Activated gamma-delta T cell (primary cell): ENCODE measurements around the gene NGB.
"Not testable (repeated sequence)": the region's sequence is repeated elsewhere in the genome, so short reads cannot be mapped to it uniquely, and the experiment has no call there.

Source experiments
- DNase-seq: peaks from one replicate; lab custom pipeline; 2025; lab: John Stamatoyannopoulos, UW
- total RNA-seq, 2 donors: gene quantifications; one replicate each; lab custom pipeline; 2026; lab: John Stamatoyannopoulos, UW

The NGB gene, protein sequence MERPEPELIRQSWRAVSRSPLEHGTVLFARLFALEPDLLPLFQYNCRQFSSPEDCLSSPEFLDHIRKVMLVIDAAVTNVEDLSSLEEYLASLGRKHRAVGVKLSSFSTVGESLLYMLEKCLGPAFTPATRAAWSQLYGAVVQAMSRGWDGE
- 0 reads per million in 2 donors for total RNA-seq

DNA sequence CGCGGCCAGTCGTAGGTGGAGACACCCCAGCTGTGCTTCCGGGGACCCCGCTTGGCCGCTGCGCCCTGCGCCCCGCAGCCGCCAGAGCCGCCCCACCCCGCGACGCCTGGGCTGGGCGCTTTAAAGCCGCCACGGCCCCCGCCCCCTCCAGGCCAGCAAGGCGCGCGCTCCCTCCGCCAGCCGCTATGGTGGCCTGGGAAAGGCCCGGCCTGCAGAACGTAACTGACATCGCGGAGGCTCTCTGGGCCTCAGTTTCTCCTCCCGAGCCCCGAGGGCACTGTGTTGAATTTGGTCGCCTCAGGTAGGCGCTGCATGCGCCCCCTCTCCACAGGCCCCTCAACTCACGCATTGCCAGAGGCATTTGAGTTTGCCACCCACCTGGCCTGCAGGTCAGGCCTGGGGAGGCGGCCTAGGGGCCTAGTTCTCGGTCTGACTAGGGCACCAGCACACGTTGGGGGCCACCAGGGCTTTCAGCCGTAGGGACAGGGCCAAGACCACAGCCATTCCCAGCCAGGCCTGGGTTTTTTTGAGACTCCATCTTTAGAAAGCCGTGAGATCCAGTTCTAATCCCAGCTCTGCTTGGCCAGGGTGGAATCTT lies at the start of gene NGB:
Gene NGB, minus strand, starts transcription at position 94 of the 598 bp plus-strand sequence. CDS start 269 bp downstream, outside the sequence.
- no peak for DNase-seq

DNA sequence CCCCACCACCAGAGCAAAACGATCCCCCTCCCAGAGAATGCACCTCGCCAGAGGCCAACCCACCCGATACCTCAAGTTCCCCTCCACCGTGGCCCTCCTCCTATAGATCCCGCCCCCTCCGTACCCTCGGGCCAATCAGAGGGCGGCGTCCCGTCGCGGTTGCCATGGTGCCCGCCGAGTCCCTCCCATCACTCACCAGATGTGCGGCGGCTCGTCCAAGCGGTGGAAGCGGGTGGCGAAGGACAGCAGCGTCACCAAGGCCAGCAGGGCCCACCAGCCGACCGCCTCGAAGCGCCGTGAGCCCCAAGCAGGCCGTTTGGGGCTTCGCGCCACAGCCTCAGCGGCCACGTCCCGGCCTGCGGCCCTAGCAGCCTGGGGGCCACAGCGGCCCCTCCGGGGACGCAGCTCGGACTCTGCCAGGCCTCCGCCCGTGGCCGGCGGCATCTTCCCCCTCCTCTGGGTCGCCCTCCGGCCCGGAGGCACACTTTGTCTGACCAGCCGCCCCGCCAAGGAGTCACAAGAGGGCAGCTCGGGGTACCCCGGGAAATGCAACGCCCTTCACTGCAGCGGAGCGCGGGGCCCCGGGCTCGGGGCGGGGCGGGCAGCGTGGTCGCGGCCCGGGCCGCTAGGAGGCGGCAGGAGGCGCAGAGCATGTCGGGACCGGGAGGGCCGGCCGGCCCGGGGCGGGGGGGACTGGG lies 49.4 kb upstream of the NGB start, which contains the start of gene POMT2:
Gene POMT2, minus strand, starts transcription at position 646 of the 698 bp plus-strand sequence. Its CDS starts 202 bp downstream, at position 444.
- DNase-seq, result peak; percentile 85

DNA sequence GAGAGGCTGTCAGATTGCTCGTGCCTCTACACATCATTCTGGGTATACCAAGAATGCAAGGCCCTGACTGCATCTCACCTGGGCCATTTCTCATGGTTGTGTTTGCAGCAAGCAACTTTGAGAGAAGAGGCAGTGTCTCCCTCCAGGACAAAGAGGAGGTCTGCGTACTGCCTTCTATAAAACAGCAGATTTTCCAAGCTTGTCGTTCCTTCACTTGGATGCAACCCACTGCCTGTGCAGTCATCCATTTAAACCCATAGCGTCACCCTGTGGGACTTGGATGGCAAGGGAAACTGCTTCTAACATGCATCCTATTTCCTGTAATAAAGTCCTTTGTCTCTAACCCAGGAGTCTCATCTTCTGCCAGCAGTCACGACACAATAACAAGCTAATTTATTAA lies 48.4 kb upstream of the NGB start:
- DNase-seq, result no peak

DNA sequence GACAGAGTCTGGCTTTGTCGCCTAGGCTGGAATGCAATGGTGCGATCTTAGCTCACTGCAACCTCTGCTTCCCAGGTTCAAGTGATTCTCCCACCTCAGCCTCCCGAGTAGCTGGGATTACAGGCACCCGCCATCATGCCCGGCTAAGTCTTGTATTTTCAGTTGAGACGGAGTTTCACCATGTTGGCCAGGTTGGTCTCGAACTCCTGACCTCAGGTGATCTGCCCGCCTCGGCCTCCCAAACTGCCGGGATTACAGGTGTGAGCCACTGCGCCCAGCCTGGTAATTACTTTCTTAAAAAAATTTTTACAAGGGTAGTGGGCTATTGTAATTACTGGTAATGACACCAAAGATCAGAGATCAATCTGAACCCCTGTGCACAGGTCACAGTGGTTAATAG lies 47.8 kb upstream of the NGB start:
- not testable (repeated sequence) for DNase-seq

DNA sequence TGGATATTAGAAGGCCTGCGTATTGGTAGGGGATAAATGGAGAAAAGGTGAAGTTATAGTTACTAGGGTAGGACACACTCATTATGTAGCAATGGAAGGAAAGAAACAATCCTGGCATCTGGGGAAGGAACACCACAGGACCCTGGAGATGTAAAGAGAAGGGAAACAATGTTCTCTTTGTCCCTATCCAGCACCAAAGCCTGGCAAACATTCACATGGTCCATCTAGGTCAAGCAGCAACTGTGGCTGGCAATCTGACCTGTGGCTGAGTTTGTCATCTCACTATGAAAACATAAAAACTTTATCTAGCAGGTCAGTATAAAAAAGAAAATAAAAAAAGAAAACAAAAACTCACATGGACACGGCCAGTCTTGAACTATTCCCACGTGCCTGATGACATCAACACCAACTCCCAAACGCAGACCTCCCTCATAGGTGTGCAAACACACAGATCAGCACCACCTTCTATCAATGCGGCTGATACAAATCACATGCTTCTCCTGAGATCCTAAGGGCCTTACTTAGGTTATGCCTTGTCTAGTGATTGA lies 47.1 kb upstream of the NGB start:
- DNase-seq, result no peak

DNA sequence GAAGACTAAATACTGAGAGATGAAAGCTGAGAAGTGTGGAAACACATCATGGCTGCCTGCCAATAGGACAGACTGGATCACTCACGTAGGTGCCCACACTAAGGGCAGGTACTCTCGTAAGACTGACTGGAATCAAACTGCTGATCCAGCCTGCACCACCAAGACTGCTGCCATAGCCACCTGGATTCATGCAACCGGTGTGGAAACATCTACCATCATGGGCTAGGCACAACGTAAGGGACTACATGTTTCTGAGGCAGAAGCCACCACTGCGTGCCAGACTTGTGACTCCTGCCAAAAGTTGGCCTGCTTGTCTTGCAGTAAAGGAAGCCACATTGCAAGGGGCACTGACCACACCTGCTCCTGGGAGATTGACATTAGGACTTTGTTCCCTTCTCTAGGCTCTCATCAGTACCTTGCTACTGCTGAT lies 45.9 kb upstream of the NGB start:
- DNase-seq, result no peak

DNA sequence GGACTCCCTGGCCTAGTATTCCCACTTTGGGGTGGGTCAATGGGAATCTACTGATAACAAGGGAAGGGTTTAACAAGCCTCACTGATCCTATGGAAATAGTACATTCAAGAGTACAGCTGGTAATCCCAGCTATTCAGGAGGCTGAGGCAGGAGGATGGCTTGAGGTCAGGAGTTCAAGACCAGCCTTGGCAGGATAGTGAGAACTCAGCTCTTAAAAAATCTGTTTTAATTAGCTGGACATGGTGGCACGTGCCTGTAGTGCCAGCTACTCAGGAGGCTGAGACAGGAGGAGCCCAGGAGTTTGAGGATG lies 45.1 kb upstream of the NGB start:
- no peak for DNase-seq

DNA sequence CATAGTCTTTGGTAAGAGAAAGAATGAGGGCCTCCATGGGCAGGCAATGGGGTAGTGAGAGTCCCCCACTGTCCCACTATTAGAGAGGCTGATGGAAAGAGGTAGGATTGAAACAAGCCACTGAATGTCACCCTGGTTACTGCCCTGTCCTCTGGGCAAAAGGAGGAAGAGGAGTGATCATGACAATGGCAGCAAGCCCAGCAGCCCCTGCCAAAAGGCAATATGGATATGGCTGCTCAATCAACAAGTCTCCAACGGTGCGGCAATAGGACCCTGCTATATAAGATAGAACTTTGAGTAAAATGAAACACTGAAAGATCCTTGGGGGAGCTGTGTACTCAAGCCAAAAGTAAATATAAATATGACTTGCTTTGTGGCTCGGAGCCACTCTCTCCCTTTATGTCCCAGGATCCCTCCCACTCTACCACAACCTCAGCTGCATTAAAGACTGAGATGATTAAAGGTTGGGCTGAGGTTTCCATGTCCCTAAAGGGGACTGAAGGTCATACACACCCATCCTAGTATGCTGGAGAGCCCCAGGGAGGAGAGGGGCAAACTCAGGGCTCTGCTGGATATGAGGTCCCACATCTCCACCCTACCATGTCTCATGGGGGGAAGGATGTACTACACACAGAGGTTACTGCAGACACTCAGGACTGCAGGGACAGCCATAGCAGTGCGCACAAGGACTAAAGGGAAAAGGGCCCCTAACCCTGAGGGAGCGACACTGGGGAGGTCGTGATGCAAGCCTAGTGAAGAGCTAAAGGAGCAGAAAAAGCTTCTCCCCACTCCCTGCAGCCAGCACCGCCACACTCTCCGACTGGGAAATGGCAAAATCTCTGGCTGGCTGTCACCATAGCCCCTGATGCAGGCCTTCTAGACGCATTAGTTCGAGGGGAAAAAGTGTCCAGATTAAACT lies 43.8 kb upstream of the NGB start:
- no peak for DNase-seq

DNA sequence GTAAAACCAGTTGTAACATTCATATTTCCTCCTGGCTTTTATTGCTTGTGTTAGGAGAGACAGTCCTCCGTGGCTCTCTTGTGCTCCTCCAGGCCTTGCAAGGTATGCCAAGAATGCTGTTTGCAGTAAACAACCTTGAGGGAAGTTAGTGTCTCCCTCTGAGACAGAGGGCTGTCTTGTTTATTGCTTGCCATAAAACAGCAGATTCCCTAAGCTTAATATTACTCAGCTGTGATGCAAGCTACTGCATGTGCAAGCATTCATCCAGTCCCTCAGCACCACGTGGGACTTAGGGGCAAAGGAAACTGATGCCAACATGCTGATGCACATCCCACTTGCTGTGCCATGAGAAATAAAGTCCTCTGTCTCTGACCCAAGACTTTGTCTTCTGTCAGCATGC lies 43.0 kb upstream of the NGB start:
- DNase-seq, result no peak

DNA sequence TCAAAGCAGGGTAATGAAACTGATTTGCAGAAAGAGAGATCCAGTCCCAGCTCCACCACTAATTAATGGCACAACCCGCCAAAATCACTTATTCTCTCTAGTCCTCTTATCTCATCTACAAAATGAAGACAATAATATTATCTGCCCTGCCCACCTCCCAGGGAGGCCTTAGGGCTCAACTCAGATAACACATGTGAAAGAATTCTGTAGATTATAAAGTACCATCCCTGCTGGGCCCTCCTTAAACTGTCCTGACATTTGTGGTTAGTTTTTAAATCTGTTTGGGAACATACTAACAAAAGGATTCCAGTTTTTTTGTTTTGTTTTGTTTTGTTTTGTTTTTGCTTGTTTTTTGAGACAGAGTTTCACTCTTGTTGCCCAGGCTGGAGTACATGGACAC lies 42.4 kb upstream of the NGB start:
- no peak for DNase-seq

DNA sequence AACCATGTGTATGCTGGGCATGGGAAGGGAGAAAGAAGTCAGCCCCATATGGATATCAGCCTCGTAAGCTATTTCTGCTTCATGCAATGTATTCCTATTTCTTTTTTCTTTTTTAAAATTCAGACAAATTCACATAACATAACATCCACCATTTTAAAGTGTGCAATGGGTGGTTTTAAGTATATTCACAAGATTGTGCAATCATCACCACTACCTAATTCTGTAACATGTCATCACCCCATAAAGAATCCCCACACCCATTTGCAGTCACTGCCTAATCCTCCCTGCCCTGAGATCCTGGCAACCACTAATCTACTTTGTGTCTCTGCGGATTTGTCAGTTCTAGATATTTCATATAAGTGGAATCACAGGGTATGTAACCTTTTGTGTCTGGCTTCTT lies 40.2 kb upstream of the NGB start:
- DNase-seq, result no peak

DNA sequence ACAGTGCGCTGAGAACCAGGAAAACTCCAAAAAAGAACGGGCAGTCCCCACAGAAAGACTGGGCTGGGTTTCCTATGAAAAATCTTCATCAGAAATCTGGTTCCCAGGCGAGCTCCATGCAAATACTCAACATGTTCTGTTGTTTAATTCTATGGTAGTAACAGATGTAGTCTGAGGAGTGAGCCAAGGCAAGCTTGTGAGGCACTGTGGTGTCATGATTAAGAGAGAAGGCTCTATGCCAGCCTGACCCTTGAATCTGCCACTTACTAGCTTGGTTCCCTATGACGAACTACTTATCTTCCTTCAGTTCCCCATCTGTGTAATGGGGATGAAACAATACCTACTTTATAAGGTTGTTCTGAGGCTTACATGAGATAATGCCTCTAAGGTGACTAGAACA lies 39.0 kb upstream of the NGB start:
- DNase-seq, result no peak

DNA sequence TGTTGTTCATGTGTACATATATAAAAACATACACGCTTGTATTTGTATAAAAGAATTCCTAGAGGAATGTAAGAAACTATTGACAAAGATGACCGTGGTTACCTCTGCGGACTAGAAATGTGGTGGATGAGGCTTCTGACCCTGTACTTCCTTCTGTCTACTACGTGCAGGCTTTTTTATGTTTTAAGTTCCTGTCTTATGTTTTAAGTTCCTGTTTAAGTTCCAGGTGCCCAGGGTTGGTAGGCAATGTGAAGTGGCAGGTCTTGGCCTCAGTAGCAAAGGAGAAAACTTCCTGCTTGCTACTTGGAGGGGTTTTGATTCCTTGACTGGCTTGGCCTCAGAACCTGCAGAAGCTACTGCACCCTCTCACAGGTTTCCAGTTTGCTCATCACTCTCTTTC lies 38.1 kb upstream of the NGB start:
- DNase-seq, result no peak

DNA sequence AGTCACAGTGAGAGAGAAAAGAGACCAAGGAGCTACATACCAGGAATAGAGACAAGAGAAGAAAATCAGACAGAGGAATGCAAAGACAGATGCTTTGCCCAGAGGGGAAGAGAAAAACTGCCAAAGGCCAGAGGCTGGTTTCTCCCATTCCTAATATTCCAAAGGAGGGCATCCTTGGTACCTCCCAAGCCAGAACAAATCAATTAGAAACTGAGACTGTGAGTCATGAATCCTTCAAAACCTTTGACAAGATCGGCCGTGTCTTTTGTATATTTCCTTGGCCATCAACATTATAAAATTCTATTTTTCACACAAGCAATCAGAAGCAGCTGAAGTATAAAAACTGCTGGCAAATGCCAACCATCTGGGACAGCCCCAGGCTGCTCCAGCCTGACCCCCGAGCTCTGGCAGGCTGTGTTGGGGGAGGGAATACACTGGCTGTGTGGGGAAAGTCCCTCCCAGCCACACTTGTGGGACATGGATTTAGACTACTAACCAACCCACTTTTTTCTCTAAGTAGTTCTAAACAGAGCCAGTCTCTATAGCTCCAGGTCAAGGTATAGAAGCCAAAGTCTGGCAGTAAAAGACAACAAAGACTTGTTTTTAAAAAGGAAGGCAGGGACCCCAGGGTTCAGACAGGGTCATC lies 36.0 kb upstream of the NGB start:
- DNase-seq, result no peak

DNA sequence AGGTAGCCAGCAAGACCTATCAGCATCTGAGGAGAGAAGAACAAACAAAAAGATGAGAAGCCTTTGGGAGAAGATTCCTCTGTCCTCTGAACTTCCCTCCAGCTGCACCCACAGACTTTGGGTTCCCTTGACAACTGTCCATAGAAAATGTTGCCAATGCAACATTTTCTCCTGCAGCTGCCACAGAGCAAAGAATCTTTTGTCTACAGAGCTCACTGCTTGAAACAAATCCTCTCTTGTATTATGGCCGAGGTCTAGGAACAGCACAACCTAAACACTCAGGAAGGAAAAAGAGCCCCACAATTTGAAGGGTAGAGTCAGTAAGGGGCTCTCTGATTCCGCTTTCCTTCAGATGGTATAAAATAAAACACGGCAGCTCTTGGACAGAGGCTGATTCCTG lies 35.4 kb upstream of the NGB start:
- no peak for DNase-seq

DNA sequence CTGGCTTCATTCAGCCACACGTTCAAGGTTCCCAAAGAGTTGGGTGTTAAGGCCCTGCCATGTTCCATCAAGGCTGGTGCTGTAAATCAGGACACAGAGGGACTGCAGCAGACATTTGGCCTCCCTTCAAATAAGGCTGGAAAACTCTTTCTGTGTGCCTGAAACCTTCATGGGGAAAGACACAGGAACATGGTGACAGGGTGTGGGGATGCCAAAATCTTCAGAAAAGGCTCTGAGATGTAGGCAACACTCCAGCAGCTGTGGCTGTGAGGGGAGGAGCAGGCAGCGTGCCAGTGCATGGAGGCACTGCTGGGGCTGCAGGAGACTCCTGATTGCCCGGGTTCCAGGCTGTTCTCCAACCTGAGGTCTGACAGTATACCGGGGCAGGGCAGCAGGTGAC lies 34.7 kb upstream of the NGB start:
- no peak for DNase-seq

DNA sequence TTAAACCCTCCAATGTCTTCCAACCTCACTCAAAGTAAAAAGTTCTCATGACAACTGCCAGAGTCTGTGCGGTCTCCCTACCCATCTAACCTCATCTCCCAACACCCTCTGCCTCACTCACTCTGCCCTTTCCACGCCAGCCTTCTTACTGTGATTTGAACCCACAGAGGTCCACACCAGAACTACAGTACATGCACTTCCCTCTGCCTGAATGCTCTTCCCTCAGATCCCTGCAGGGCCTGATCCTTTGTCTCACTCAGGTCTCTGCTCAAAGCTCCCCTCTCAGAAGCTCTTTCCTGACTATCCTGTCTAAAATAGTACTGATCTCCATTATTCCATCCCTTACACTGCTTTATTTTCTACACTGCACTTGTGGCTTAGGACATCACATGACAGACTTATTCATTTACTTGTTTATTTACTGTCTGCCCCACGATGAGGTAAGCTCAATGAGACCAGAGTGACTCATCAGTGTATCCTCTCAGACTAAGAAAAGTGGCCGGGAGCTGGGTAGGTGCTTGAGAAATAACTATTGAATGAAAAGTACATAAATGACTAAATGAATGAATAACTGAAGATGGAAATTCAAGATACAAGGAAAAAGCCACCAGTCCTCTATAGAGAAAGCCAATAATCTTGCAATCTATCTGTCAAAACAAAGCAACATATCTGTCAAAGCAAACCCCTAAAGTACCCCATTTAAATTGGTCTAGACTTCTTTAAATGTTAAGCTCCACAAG lies 32.6 kb upstream of the NGB start:
- no peak for DNase-seq

DNA sequence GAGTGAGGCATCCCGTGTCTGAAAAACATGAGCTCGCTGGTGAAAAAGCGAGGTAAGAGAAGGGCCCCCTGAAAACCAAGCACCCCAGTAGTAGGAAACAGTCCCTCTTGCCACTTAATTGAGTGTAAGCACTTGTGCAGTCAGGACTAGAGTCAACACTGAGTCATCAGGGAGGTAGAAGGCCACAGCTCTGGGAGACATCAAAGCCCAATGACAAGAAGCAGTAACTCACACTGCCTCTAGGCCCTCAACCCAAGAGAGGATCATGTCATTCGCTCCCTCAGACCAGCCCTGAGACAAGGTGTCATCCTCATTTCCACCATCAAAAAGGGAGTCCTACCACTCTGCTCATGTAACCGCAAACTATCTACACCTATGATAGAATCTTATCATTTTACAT lies 31.9 kb upstream of the NGB start:
- no peak for DNase-seq

DNA sequence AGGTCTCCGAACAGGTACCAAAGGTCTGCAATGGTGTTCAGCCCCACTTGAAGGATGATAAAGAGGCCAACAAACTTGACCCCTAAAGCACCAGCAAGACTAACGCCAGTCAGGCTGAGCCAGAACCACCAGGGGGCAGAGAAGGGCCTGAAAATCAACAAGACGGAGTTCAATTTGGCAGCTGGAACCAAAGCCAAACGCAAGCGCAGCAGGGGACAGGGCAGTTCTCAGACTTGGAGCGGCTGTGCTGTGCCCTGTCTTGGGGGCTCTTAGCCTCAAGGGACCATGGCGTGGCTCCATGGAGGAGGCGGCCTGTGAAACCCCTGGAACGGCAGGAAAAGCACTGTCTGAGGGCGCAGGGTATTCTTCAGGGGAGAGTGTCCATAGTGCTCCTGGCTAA lies 30.1 kb upstream of the NGB start:
- no peak for DNase-seq

DNA sequence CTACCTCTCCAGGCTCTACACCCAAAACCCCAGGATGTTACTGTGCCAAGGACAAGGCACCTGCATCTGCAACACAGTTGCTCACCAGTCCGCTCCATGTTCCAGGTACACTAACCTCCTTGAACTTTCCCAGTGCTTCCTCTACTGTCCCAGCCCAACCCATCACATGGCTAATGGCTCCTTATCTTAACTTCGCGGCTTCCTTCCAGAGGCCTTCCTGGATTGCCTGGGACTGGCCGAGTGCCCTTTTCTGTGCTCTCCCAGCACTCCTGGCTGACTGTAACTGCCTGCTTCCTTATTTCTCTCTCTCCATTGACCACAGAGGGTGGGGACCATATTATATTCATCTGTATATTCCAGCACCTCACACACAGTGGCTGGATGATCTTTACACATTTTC lies 28.8 kb upstream of the NGB start:
- no peak for DNase-seq

DNA sequence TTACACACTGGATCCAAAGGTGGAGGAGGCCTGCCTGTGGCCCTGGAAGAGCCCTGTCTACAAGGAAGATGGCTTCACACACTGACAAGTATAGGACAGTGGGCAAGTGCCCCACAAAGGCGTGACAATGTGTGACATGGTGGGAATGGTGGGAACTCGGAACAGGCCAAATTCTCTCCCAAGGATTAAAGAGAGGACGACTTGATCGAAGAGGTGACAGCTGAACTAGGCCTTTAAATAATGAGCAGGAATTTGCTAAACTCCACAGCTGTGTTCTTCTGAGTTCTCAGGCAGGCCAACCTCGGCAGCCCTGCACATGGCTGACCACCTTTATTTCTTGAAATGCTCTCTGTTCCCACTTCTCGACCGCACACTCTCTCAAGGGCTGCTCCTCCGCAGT lies 25.9 kb upstream of the NGB start:
- no peak for DNase-seq
